ENCODE results near the gene FYTTD1. TPM values are rescaled to one million over a fixed set of nuclear protein-coding genes. Genes with fewer than 3 reads are reported as not detected.

FYTTD1 gene
- total RNA-seq, 1 donor from 2014 or later, result 57.1 TPM

- DNase-seq (ENCODE audit: low spot score in 2 of 2, unreplicated experiment in 2 of 2), result no peak
- Mint-ChIP-seq H3K9me3 (peaks cover 4% of the 10 kb centered on the region), H3K27ac (peak overlapping the region; percentile 66), H3K4me3 (peak overlapping the region; percentile 7), H3K4me1 (peaks cover 20% of the 10 kb centered on the region), H3K36me3 (peaks cover 1% of the 10 kb centered on the region), H3K27me3 (ENCODE audit: low read depth) (no peaks in the 10 kb centered on the region)
- no peak for TF ChIP-seq CTCF (IDR thresholded peaks at IDR 0.05; ENCODE audit: unreplicated experiment)
These were observed 14.9 kb upstream of the FYTTD1 start for GRCh38 chr3:197734667-197735318.

DNA sequence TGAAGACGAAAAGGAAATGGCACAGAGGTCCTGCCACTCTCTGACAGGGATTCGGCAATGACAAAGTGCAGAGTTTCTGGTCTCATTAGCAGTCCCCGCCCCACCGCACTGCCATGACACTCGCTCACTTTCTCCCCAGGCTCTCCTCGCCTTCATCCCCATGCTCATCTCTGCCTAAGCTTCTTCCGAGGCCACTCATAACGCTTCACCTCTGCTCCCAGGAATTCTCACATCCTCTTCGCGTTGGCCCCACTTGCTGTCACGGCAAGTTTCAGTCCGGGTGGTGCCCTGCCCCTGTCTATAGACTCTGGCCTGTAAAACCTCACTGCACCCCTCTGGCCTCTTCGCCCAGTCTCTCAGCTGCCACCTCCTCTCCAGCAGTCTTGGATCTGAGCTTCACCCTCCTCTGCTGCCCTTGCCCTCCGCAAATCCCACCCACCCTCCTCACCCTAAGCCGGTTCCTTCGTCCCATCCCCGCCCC lies 13.6 kb upstream of the FYTTD1 start:
- no peaks in the 10 kb centered on the region for H3K36me3 Mint-ChIP-seq
- H3K9me3 Mint-ChIP-seq, result no peaks in the 10 kb centered on the region
- peak overlapping the region; percentile 77 for H3K4me3 Mint-ChIP-seq
- no peaks in the 10 kb centered on the region for H3K27me3 Mint-ChIP-seq (ENCODE audit: low read depth)
- peaks cover 20% of the 10 kb centered on the region for H3K4me1 Mint-ChIP-seq
- no peak for DNase-seq (ENCODE audit: low spot score in 2 of 2, unreplicated experiment in 2 of 2)
- no peak for TF ChIP-seq CTCF (IDR thresholded peaks at IDR 0.05; ENCODE audit: unreplicated experiment)
- peak overlapping the region; percentile 95 for H3K27ac Mint-ChIP-seq

GRCh38 chr3:197736491-197737318 lies 13.0 kb upstream of the FYTTD1 start, which contains the start of gene RUBCN:
RUBCN (minus strand) TSS chr3:197736904; CDS start chr3:197736719, 185 bp downstream.
- Mint-ChIP-seq H3K9me3 (no peaks in the 10 kb centered on the region), H3K4me1 (peaks cover 20% of the 10 kb centered on the region), H3K36me3 (no peaks in the 10 kb centered on the region), H3K4me3 (peak within 1 kb of the TSS; percentile 77), H3K27ac (peak within 1 kb of the TSS; percentile 95), H3K27me3 (ENCODE audit: low read depth) (no peaks in the 10 kb centered on the region)
- no peak for TF ChIP-seq CTCF (IDR thresholded peaks at IDR 0.05; ENCODE audit: unreplicated experiment)
- DNase-seq (ENCODE audit: low spot score in 2 of 2, unreplicated experiment in 2 of 2), result peak; percentile 91 to 93

GRCh38 chr3:197737319-197737649 lies 12.4 kb upstream of the FYTTD1 start:
- TF ChIP-seq CTCF (IDR thresholded peaks at IDR 0.05; ENCODE audit: unreplicated experiment), result no peak
- DNase-seq (ENCODE audit: low spot score in 2 of 2, unreplicated experiment in 2 of 2), result no peak
- Mint-ChIP-seq H3K4me3 (peak overlapping the region; percentile 77), H3K9me3 (no peaks in the 10 kb centered on the region), H3K27me3 (ENCODE audit: low read depth) (no peaks in the 10 kb centered on the region), H3K36me3 (no peaks in the 10 kb centered on the region), H3K27ac (peak overlapping the region; percentile 89), H3K4me1 (peaks cover 20% of the 10 kb centered on the region)

DNA sequence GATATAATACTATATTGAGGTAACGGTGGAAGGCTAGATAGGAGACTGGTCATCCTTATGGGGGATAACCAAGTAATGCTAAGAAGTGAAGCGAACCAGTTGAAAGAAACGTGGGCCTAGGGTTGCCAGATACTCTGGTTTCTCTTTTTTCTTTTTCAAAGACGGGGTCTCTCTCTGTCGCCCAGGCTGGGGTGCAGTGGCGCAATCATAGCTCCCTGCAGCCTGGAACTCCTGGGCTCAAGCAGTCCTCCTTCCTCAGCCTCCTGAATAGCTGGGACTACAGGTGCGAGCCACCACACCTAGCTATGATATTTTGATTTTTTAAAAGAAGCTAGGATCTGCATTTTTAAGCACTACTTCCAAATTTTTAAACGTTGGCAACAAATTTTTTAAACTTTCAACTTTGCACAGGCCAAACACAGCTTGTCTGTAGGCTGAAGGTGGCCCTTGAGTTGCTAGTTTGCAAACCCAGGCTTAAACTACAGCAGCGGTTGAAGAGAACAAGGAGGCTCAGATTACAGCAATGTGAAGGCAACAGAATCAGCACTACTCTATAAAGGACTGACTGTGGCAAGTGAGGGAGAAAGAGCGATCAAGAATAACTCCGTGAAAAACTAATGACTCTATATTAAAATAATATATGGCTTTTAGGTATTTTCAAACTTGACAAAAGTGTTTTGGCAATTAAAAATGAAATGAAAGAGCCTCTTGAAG lies 11.8 kb upstream of the FYTTD1 start:
- H3K27ac Mint-ChIP-seq, result peak overlapping the region; percentile 89
- H3K9me3 Mint-ChIP-seq, result no peaks in the 10 kb centered on the region
- peak overlapping the region; percentile 77 for H3K4me3 Mint-ChIP-seq
- peaks cover 20% of the 10 kb centered on the region for H3K4me1 Mint-ChIP-seq
- H3K36me3 Mint-ChIP-seq, result no peaks in the 10 kb centered on the region
- DNase-seq (ENCODE audit: low spot score in 2 of 2, unreplicated experiment in 2 of 2), result no peak
- TF ChIP-seq CTCF (IDR thresholded peaks at IDR 0.05; ENCODE audit: unreplicated experiment), result no peak
- H3K27me3 Mint-ChIP-seq (ENCODE audit: low read depth), result no peaks in the 10 kb centered on the region
